Right cardiac atrium (tissue), 5 donors: Measurements from ENCODE around the gene KSR2. TPM values are rescaled to one million over a fixed set of nuclear protein-coding genes. Genes with fewer than 3 reads are reported as not detected.
A peak's percentile ranks its signal among the peaks of the same experiment; 100 is the strongest.

Experiments used
- ATAC-seq, 2 donors: fragments of 200-7000 bp; cut with Tn5 transposase; one replicate each; pipeline versions ENCODE4 v1.8.0 to v1.9.1; 2020; ENCODE audit warnings: moderate library complexity in 2 of 2, mild to moderate bottlenecking in 1 of 2
- DNase-seq, 3 donors: peaks; one replicate each; pipeline ENCODE4 v3.0.0-alpha.2; 2020
- H3K27ac ChIP-seq: one replicate; pipeline ENCODE4 v1.5.1; 2013; ENCODE audit warnings: mild to moderate bottlenecking, low read length, control low read depth, moderate library complexity
- H3K27me3 ChIP-seq: one replicate; pipeline ENCODE4 v1.6.1; 2013; ENCODE audit not compliant: control insufficient read depth, insufficient read depth
- H3K4me1 ChIP-seq: one replicate; pipeline ENCODE4 v1.6.1; 2013; ENCODE audit warnings: low read length; ENCODE audit not compliant: control insufficient read depth, insufficient read depth
- H3K4me3 ChIP-seq: one replicate; pipeline ENCODE4 v1.5.1; 2013; ENCODE audit warnings: low read length, control low read depth
- H3K9me3 ChIP-seq: one replicate; pipeline ENCODE4 v1.6.1; 2013; ENCODE audit warnings: low read length; ENCODE audit not compliant: control insufficient read depth
- WGBS: extraction: QIAGEN DNeasy Blood & Tissue Kit; methylation state at CpG from one replicate; pipeline ENCODE4 v1.1.7; 2013; 5-methylcytosine and 5-hydroxymethylcytosine counted together
- intact Hi-C, 4 donors: fragments of 100-400 bp; cut with DNase I; formaldehyde crosslinking; loops; one replicate each; pipeline versions ENCODE4 v1.11.0 to v1.14.0; 2022 to 2023
- polyA plus RNA-seq: library from polyadenylated mRNA; stranded (reverse); fragments of 200-250 nt; gene quantifications from one replicate; pipeline ENCODE4 v1.2.3, GENCODE V29; 2013
- total RNA-seq, 4 donors: library from RNA; stranded (reverse); fragmentation: NEBNext Ultra II Directional; extraction: Animal tissue kit (Norgen Biotek cat#: 25700); gene quantifications; one replicate each; pipeline ENCODE4 v1.2.1, GENCODE V29; 2021
- donor health status: healthy with polysubstance abuse.
- donor health status: DM: no; HTN: yes; CAD: no.
- donor health status: DM: no; HTN: no; CAD: no.
- donor health status: DM: no; HTN: yes; CAD: no; lungs with severe emphysema.
- donor health status: DM: yes; HTN: yes; CAD: no.

Gene KSR2
- total and polyA plus RNA-seq, 5 donors, result 0.02 to 0.37 (median 0.03) TPM

- H3K4me1 ChIP-seq, result no peaks in the 10 kb centered on the region
- no peaks in the 10 kb centered on the region for H3K27me3 ChIP-seq
- H3K4me3 ChIP-seq, result no peak overlapping the region
- ATAC-seq, result no peak
- intact Hi-C loops, result no loop called here
- no peak for DNase-seq
- H3K27ac ChIP-seq, result no peak overlapping the region
- 19% methylated on average over 3 of the region's 3 CpGs for WGBS
- no peaks in the 10 kb centered on the region for H3K9me3 ChIP-seq
Observed at GRCh38 chr12:117473856-117474255, 494.9 kb downstream of the KSR2 start.

GRCh38 chr12:117472983-117473382, 495.8 kb downstream of the KSR2 start:
- Histone ChIP-seq H3K9me3 (no peaks in the 10 kb centered on the region), H3K4me3 (no peak overlapping the region), H3K4me1 (no peaks in the 10 kb centered on the region), H3K27me3 (no peaks in the 10 kb centered on the region), H3K27ac (no peak overlapping the region)
- no peak for ATAC-seq
- 29% methylated on average over 5 of the region's 5 CpGs for WGBS
- intact Hi-C loops, result no loop called here
- no peak for DNase-seq

- DNase-seq (no peak), ATAC-seq (no peak)
- Histone ChIP-seq H3K4me1 (no peaks in the 10 kb centered on the region), H3K4me3 (no peak overlapping the region), H3K27ac (no peak overlapping the region), H3K9me3 (no peaks in the 10 kb centered on the region), H3K27me3 (no peaks in the 10 kb centered on the region)
- intact Hi-C loops, result no loop called here
- WGBS, result 57% methylated on average over 2 of the region's 2 CpGs
Observed at GRCh38 chr12:117470804-117471203, 498.0 kb downstream of the KSR2 start.

GRCh38 chr12:117469883-117470483, 498.8 kb downstream of the KSR2 start:
- DNase-seq (no peak), ATAC-seq (no peak)
- Histone ChIP-seq H3K27me3 (no peaks in the 10 kb centered on the region), H3K4me3 (no peak overlapping the region), H3K9me3 (no peaks in the 10 kb centered on the region), H3K4me1 (no peaks in the 10 kb centered on the region), H3K27ac (no peak overlapping the region)
- WGBS, result 76% methylated on average over 4 of the region's 4 CpGs
- intact Hi-C loops, result no loop called here

- no peak for DNase-seq
- Histone ChIP-seq H3K9me3 (no peaks in the 10 kb centered on the region), H3K4me3 (no peak overlapping the region), H3K27ac (no peak overlapping the region), H3K4me1 (no peaks in the 10 kb centered on the region), H3K27me3 (no peaks in the 10 kb centered on the region)
- ATAC-seq, result no peak
- intact Hi-C loops, result no loop called here
- WGBS, result 64% methylated on average over 3 of the region's 3 CpGs
Observed at GRCh38 chr12:117468016-117468415, 500.8 kb downstream of the KSR2 start.

GRCh38 chr12:117467588-117467987, 501.2 kb downstream of the KSR2 start:
- intact Hi-C loops, result no loop called here
- Histone ChIP-seq H3K27ac (no peak overlapping the region), H3K27me3 (no peaks in the 10 kb centered on the region), H3K4me1 (no peaks in the 10 kb centered on the region), H3K4me3 (no peak overlapping the region), H3K9me3 (no peaks in the 10 kb centered on the region)
- DNase-seq, result no peak
- no peak for ATAC-seq

- H3K4me3 ChIP-seq, result no peak overlapping the region
- no peaks in the 10 kb centered on the region for H3K27me3 ChIP-seq
- intact Hi-C loops, result no loop called here
- H3K4me1 ChIP-seq, result no peaks in the 10 kb centered on the region
- H3K27ac ChIP-seq, result no peak overlapping the region
- 67% methylated on average over 20 of the region's 20 CpGs for WGBS
- peak in 1 of 2 donors; percentile 27 for ATAC-seq
- no peaks in the 10 kb centered on the region for H3K9me3 ChIP-seq
- no peak for DNase-seq
Observed at GRCh38 chr12:117466677-117467362, 502.0 kb downstream of the KSR2 start.

GRCh38 chr12:117461732-117462131, 507.1 kb downstream of the KSR2 start:
- ATAC-seq (no peak), DNase-seq (no peak)
- H3K4me3 ChIP-seq, result no peak overlapping the region
- intact Hi-C loops, result no loop called here
- no peaks in the 10 kb centered on the region for H3K4me1 ChIP-seq
- no peaks in the 10 kb centered on the region for H3K9me3 ChIP-seq
- no peak overlapping the region for H3K27ac ChIP-seq
- 64% methylated on average over 3 of the region's 3 CpGs for WGBS
- H3K27me3 ChIP-seq, result no peaks in the 10 kb centered on the region

GRCh38 chr12:117459229-117459628, 509.6 kb downstream of the KSR2 start:
- no peaks in the 10 kb centered on the region for H3K27me3 ChIP-seq
- 78% methylated on average over 1 of the region's 1 CpG for WGBS
- H3K27ac ChIP-seq, result no peak overlapping the region
- no peaks in the 10 kb centered on the region for H3K9me3 ChIP-seq
- ATAC-seq (no peak), DNase-seq (no peak)
- intact Hi-C loops, result no loop called here
- no peaks in the 10 kb centered on the region for H3K4me1 ChIP-seq
- no peak overlapping the region for H3K4me3 ChIP-seq

- intact Hi-C loops, result no loop called here
- H3K4me3 ChIP-seq, result no peak overlapping the region
- H3K27ac ChIP-seq, result no peak overlapping the region
- no peak for ATAC-seq
- WGBS, result 57% methylated on average over 3 of the region's 3 CpGs
- no peaks in the 10 kb centered on the region for H3K9me3 ChIP-seq
- no peaks in the 10 kb centered on the region for H3K4me1 ChIP-seq
- no peaks in the 10 kb centered on the region for H3K27me3 ChIP-seq
- DNase-seq, result no peak
Observed at GRCh38 chr12:117457189-117457588, 511.6 kb downstream of the KSR2 start.

- no peaks in the 10 kb centered on the region for H3K4me1 ChIP-seq
- H3K9me3 ChIP-seq, result no peaks in the 10 kb centered on the region
- intact Hi-C loops, result no loop called here
- WGBS, result 71% methylated on average over 5 of the region's 5 CpGs
- no peak for DNase-seq
- no peak overlapping the region for H3K27ac ChIP-seq
- H3K27me3 ChIP-seq, result no peaks in the 10 kb centered on the region
- H3K4me3 ChIP-seq, result no peak overlapping the region
- no peak for ATAC-seq
Observed at GRCh38 chr12:117456076-117456475, 512.7 kb downstream of the KSR2 start.

GRCh38 chr12:117453961-117454360, 514.8 kb downstream of the KSR2 start:
- H3K27me3 ChIP-seq, result no peaks in the 10 kb centered on the region
- no peak for DNase-seq
- H3K4me3 ChIP-seq, result no peak overlapping the region
- ATAC-seq, result no peak
- no peak overlapping the region for H3K27ac ChIP-seq
- H3K9me3 ChIP-seq, result no peaks in the 10 kb centered on the region
- WGBS, result 82% methylated on average over 4 of the region's 4 CpGs
- intact Hi-C loops, result no loop called here
- H3K4me1 ChIP-seq, result no peaks in the 10 kb centered on the region
